Naive thymus-derived CD8-positive, alpha-beta T cell (primary cell): ENCODE measurements around the gene STRIP2. TPM values are rescaled to one million over a fixed set of nuclear protein-coding genes. Genes with fewer than 3 reads are reported as not detected.
A peak's percentile ranks its signal among the peaks of the same experiment; 100 is the strongest.

Experiments
- ATAC-seq, 2 donors: fragments of 150-1000 bp; cut with Tn5 transposase in 1 of 2; sonication (Bioruptor Pico), chemical (Tn5 transposase) in 1 of 2; 1 replicate in 1 of 2; 2 replicates in 1 of 2; pipeline ENCODE4 v1.10.0; 2021; ENCODE audit warnings: mild to moderate bottlenecking in 2 of 2, moderate library complexity in 2 of 2
- POLR2A ChIA-PET: fragments of 350-600 bp; sonication (Branson Sonifier 250); formaldehyde crosslinking; loops from one replicate; lab custom pipeline; 2021; ENCODE audit warnings: antibody characterized with exemption; lab: Charles Lee
- DNase-seq, 10 donors: peaks; one replicate each; pipeline versions ENCODE4 v3.0.0 to v3.0.0-alpha.2; 2020 to 2022
- H3K27ac Mint-ChIP-seq, 10 donors: one replicate each; pipeline ENCODE4 v1.8.0; 2020 to 2022; ENCODE audit warnings: mild to moderate bottlenecking in 10 of 10, mixed read lengths in 10 of 10, moderate library complexity in 4 of 10, inconsistent platforms in 1 of 10
- H3K27me3 Mint-ChIP-seq, 5 donors: one replicate each; pipeline ENCODE4 v1.8.0; 2021 to 2022; ENCODE audit warnings: mixed read lengths in 5 of 5
- H3K36me3 Mint-ChIP-seq, 3 donors: one replicate each; pipeline ENCODE4 v1.8.0; 2020 to 2022; ENCODE audit warnings: mixed read lengths in 3 of 3, mild to moderate bottlenecking in 2 of 3, inconsistent platforms in 1 of 3
- H3K4me1 Mint-ChIP-seq, 4 donors: one replicate each; pipeline ENCODE4 v1.8.0; 2021 to 2022; ENCODE audit warnings: mixed read lengths in 4 of 4
- H3K4me3 Mint-ChIP-seq, 10 donors: one replicate each; pipeline ENCODE4 v1.8.0; 2020 to 2022; ENCODE audit warnings: mild to moderate bottlenecking in 10 of 10, mixed read lengths in 10 of 10, moderate library complexity in 6 of 10, inconsistent platforms in 1 of 10
- H3K9me3 Mint-ChIP-seq, 9 donors: one replicate each; pipeline ENCODE4 v1.8.0; 2020 to 2022; ENCODE audit warnings: mixed read lengths in 9 of 9, mild to moderate bottlenecking in 3 of 9, inconsistent platforms in 1 of 9, moderate library complexity in 1 of 9
- polyA plus RNA-seq, 3 donors: library from polyadenylated mRNA; unstranded; fragments of 300-500 nt; fragmentation: Illumina TruSeq; gene quantifications; one replicate each; pipeline ENCODE4 v1.2.3, GENCODE V29; 2021
- total RNA-seq, 8 experiments: library from RNA in 2 of 8; stranded (reverse) in 2 of 8; gene quantifications; one replicate each; pipeline ENCODE4 v1.2.3 and lab custom pipeline; 2021 to 2026

The STRIP2 gene
- total and polyA plus RNA-seq, 5 experiments from 2014 or later = 0.11 TPM; not detected in 4

- H3K27me3 Mint-ChIP-seq = peaks cover 0 to 9% (median 0%) of the 10 kb centered on the region in 5 donors
- DNase-seq (no peak), ATAC-seq (no peak)
- POLR2A ChIA-PET = no interaction called here
- H3K27ac Mint-ChIP-seq = no peak overlapping the region
- no peaks in the 10 kb centered on the region for H3K36me3 Mint-ChIP-seq
- H3K4me3 Mint-ChIP-seq = no peak overlapping the region
- peaks cover 0 to 8% (median 0%) of the 10 kb centered on the region in 4 donors for H3K4me1 Mint-ChIP-seq
- H3K9me3 Mint-ChIP-seq = no peaks in the 10 kb centered on the region
Measured at GRCh38 chr7:129489491-129489890, 55.3 kb downstream of the STRIP2 start.

- Mint-ChIP-seq H3K27ac (peak overlapping the region in 1 of 10 donors; percentile 33), H3K4me1 (peaks cover 0 to 20% (median under 1%) of the 10 kb centered on the region in 4 donors), H3K27me3 (peaks cover 0 to 9% (median 0%) of the 10 kb centered on the region in 5 donors), H3K9me3 (no peaks in the 10 kb centered on the region), H3K4me3 (no peak overlapping the region), H3K36me3 (no peaks in the 10 kb centered on the region)
- ATAC-seq = no peak
- DNase-seq = no peak
- POLR2A ChIA-PET = no interaction called here
Measured at GRCh38 chr7:129492391-129492790, 58.2 kb downstream of the STRIP2 start.

DNA sequence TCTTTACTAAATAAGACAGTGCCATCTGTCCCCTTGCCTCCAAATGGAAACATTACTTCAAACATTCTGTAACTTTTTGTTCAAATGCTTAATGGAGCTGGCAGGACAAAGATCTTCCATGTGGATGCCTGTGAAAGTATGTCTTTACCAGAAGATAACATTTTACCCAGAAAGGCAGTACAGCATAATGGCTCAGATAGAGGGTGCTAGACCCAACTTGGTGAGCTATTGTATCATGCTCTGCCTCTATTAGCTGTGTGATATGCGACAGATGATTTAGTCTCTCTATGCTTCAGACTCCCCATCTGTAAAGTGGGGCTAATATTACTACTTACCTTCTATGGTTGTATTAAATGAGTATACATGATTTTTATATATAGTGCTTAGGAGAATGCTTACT is 59.3 kb downstream of the STRIP2 start:
- H3K4me3 Mint-ChIP-seq = no peak overlapping the region
- no peaks in the 10 kb centered on the region for H3K9me3 Mint-ChIP-seq
- peaks cover 0 to 20% (median 2%) of the 10 kb centered on the region in 4 donors for H3K4me1 Mint-ChIP-seq
- POLR2A ChIA-PET = interaction anchor here (0.5 kb wide), 1 partner anchor 49 kb away, joined by 6 read pairs; no protein-coding TSS in a partner anchor
- DNase-seq = no peak
- H3K36me3 Mint-ChIP-seq = no peaks in the 10 kb centered on the region
- H3K27ac Mint-ChIP-seq = no peak overlapping the region
- H3K27me3 Mint-ChIP-seq = peaks cover 0 to 7% (median 0%) of the 10 kb centered on the region in 5 donors
- peak; percentile 49 to 52 for ATAC-seq

GRCh38 chr7:129494041-129494440 is 59.8 kb downstream of the STRIP2 start:
- no peak overlapping the region for H3K27ac Mint-ChIP-seq
- no peak overlapping the region for H3K4me3 Mint-ChIP-seq
- no peaks in the 10 kb centered on the region for H3K36me3 Mint-ChIP-seq
- H3K27me3 Mint-ChIP-seq = peaks cover 0 to 3% (median 0%) of the 10 kb centered on the region in 5 donors
- POLR2A ChIA-PET = interaction anchor here (0.5 kb wide), 1 partner anchor 48 kb away, joined by 6 read pairs; no protein-coding TSS in a partner anchor
- H3K9me3 Mint-ChIP-seq = no peaks in the 10 kb centered on the region
- ATAC-seq (no peak), DNase-seq (no peak)
- peaks cover 0 to 22% (median 2%) of the 10 kb centered on the region in 4 donors for H3K4me1 Mint-ChIP-seq

GRCh38 chr7:129495987-129496386 is 61.8 kb downstream of the STRIP2 start:
- H3K36me3 Mint-ChIP-seq = no peaks in the 10 kb centered on the region
- DNase-seq (no peak), ATAC-seq (no peak)
- H3K9me3 Mint-ChIP-seq = no peaks in the 10 kb centered on the region
- H3K27me3 Mint-ChIP-seq = peaks cover 0 to 3% (median 0%) of the 10 kb centered on the region in 5 donors
- no peak overlapping the region for H3K4me3 Mint-ChIP-seq
- peaks cover 0 to 29% (median 4%) of the 10 kb centered on the region in 4 donors for H3K4me1 Mint-ChIP-seq
- H3K27ac Mint-ChIP-seq = no peak overlapping the region
- POLR2A ChIA-PET = no interaction called here

GRCh38 chr7:129496653-129497052 is 62.4 kb downstream of the STRIP2 start:
- Mint-ChIP-seq H3K27me3 (peaks cover 0 to 3% (median 0%) of the 10 kb centered on the region in 5 donors), H3K4me1 (peaks cover 0 to 35% (median 8%) of the 10 kb centered on the region in 4 donors), H3K27ac (no peak overlapping the region), H3K36me3 (no peaks in the 10 kb centered on the region), H3K9me3 (no peaks in the 10 kb centered on the region), H3K4me3 (no peak overlapping the region)
- POLR2A ChIA-PET = no interaction called here
- DNase-seq (no peak), ATAC-seq (no peak)

- POLR2A ChIA-PET = no interaction called here
- Mint-ChIP-seq H3K4me1 (peaks cover 0 to 39% (median 8%) of the 10 kb centered on the region in 4 donors), H3K27ac (peak overlapping the region in 1 of 10 donors; percentile 38), H3K36me3 (no peaks in the 10 kb centered on the region), H3K4me3 (no peak overlapping the region), H3K9me3 (no peaks in the 10 kb centered on the region), H3K27me3 (peaks cover 0 to 2% (median 0%) of the 10 kb centered on the region in 5 donors)
- ATAC-seq (no peak), DNase-seq (no peak)
Measured at GRCh38 chr7:129497156-129497555, 62.9 kb downstream of the STRIP2 start.

DNA sequence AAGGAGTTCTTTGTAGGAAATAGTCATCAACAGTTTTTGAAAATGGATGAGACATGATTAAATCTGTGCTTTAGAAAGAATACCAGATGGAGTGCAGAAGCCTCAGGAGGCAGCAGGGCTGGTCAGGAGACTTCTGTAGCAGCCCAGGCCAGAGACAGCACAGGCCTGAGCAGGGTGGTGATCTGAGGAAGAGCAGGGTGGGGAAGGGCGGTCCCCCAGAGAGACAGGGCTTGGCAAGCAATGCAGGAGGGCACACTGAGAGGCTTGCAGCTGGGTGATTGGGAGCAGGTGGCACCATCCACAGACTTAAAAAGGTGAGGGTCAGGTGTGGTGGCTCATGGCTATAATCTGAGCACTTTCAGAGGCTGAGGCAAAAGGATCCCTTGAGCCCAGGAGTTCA is 63.8 kb downstream of the STRIP2 start:
- Mint-ChIP-seq H3K36me3 (no peaks in the 10 kb centered on the region), H3K9me3 (no peaks in the 10 kb centered on the region), H3K27ac (no peak overlapping the region), H3K4me3 (no peak overlapping the region), H3K27me3 (no peaks in the 10 kb centered on the region), H3K4me1 (peaks cover 1 to 39% (median 9%) of the 10 kb centered on the region in 4 donors)
- ATAC-seq (no peak), DNase-seq (no peak)
- POLR2A ChIA-PET = no interaction called here

DNA sequence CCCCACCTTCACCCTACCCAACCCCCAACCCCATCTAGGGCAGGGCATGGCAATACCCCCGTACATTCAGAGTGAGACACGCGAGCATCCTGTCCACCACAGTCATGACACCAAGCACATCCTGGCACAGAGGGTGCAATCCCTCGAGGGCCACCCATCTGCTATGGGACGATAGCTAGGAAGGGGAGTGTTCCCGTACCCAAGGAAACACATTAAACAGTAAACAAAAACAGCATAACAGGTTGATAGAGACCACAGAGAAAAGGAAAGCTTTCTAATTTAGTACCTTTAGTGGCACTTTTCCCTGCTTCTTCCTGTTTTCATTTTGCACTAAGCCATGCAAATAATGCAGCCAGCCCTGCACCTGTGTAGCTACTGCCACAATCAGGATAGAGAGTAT is 65.8 kb downstream of the STRIP2 start:
- DNase-seq (no peak), ATAC-seq (no peak)
- Mint-ChIP-seq H3K36me3 (no peaks in the 10 kb centered on the region), H3K9me3 (no peaks in the 10 kb centered on the region), H3K27ac (peak overlapping the region in 6 of 10 donors; percentile 29 to 62 (median 50)), H3K27me3 (no peaks in the 10 kb centered on the region), H3K4me3 (peak overlapping the region in 2 of 10 donors; percentile 14 to 15), H3K4me1 (peaks cover 8 to 36% (median 15%) of the 10 kb centered on the region in 4 donors)
- POLR2A ChIA-PET = interaction anchor here (1.7 kb wide), 1 partner anchor 112 kb away, joined by 8 read pairs; the partner anchor contains the start of gene NRF1

DNA sequence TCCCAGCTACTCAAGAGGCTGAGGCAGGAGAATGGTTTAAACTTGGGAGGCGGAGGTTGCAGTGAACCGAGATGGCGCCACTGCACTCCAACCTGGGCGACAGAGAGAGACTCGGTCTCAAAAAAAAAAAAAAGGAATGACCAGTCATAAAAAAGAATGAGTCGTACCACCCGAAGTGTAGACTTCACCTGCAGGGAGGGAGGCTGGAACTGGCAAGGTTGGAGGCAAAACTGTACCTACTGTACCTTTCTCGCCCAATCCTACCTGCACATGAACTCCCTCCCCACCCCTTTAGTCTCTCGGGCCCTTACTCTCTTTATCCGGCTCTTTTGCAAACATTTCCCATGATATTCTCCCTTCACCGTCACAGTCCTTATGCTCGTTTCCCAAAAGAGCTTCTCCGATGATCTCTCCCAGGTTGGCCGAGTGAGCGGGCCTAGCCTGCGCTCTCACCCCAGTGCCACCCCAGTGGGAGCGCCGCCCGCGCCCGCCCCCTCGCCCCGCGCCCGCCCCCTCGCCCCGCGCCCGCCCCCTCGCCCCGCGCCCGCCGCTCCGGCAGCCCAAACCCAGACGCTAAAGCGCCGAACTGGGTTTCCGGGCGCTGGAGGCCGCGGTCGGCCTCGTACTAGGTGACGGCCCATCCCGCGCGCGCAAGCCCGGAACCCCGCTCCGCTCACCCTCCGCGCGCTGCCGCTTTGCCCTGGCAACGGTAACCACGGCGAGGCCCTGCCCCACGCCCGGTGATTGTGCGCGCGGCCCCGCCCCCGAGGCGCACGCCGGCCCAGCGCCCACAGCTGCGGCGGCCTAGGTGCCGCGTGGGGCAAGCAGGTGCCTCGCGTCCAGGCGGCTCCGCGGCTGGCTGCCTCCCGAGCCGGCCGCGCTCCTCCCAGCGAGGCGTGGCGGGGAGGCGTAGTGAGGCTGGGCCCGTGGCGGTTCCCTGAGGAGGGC is 67.8 kb downstream of the STRIP2 start, which contains the start of gene SMKR1:
SMKR1 (plus strand) TSS at position 772 of the 948 bp plus-strand sequence. CDS start 294 bp downstream, outside the sequence.
- ATAC-seq (peak; percentile 91 to 96), DNase-seq (peak; percentile 87 to 97 (median 93))
- Mint-ChIP-seq H3K27ac (peak within 1 kb of the TSS; percentile 79 to 95 (median 93)), H3K9me3 (no peaks in the 10 kb centered on the region), H3K36me3 (no peaks in the 10 kb centered on the region), H3K4me1 (peaks cover 8 to 27% (median 14%) of the 10 kb centered on the region in 4 donors), H3K4me3 (peak within 1 kb of the TSS; percentile 75 to 92 (median 90)), H3K27me3 (no peaks in the 10 kb centered on the region)
- POLR2A ChIA-PET = interaction anchor here (0.5 to 0.7 kb wide), 2 partner anchors 280 to 1019 kb away, joined by 3 to 8 read pairs; no protein-coding TSS in a partner anchor

DNA sequence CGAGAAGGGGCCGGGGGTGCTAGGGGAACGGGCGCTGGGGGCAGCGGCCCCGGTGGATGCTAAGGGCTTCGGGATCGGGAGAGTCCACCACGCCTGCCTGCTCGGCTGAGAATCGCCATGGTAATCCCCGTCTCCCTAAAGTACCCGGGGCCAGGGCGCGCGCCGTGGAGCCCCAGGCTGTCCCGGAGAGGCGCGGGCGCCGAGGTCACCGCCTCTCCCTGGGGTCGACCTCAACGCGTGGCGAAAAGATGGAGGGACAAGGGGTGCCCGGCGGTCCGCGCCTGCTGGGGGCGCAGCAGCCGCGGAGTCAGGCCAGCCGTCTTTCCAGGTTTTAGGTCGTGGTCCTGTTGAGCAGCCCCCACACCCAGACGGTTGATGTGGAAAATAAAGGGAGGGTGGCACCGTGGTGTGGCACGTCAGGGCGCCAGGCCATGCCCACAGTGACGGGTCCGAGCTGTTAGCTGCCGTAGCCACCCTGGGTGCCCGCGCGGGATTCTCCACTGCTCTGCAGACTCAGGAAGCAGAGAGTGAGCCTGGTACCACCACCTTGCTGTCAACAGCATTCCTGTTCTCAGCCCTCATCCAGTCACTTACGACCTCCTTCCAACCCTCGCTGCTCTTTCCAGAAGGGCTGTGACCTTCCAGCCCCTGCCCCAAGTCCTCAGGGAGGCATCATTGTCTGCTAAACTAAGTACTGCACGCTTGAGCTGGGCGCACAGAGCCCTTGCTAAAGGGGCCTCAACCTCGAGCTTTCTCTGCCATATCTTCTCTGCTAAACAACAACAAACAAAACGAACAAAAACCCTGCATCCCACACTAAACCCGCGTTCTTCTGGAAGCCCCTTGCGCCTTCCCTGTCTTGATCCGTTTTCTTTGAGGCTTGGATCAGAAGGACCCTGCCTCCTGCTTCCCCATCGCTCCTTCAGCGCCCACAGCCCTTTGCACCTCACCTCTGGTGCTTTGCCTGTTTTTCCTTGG is 68.8 kb downstream of the STRIP2 start:
- peak overlapping the region; percentile 79 to 93 (median 93) for H3K27ac Mint-ChIP-seq
- H3K27me3 Mint-ChIP-seq = no peaks in the 10 kb centered on the region
- peak overlapping the region; percentile 67 to 92 (median 90) for H3K4me3 Mint-ChIP-seq
- POLR2A ChIA-PET = interaction anchor here (0.6 kb wide), 1 partner anchor 140 kb away, joined by 4 read pairs; no protein-coding TSS in a partner anchor
- DNase-seq = peak in 4 of 10 donors; percentile 6 to 25 (median 22)
- peak in 1 of 2 donors; percentile 14 for ATAC-seq
- no peaks in the 10 kb centered on the region for H3K9me3 Mint-ChIP-seq
- H3K4me1 Mint-ChIP-seq = peaks cover 7 to 24% (median 14%) of the 10 kb centered on the region in 4 donors
- no peaks in the 10 kb centered on the region for H3K36me3 Mint-ChIP-seq

GRCh38 chr7:129503725-129504124 is 69.5 kb downstream of the STRIP2 start:
- DNase-seq (no peak), ATAC-seq (no peak)
- Mint-ChIP-seq H3K27ac (peak overlapping the region in 9 of 10 donors; percentile 79 to 93 (median 93)), H3K4me3 (peak overlapping the region; percentile 67 to 92 (median 90)), H3K4me1 (peaks cover 6 to 22% (median 14%) of the 10 kb centered on the region in 4 donors), H3K36me3 (no peaks in the 10 kb centered on the region), H3K27me3 (no peaks in the 10 kb centered on the region), H3K9me3 (no peaks in the 10 kb centered on the region)
- POLR2A ChIA-PET = interaction anchor here (0.6 kb wide), 2 partner anchors 139 to 549 kb away, joined by 4 read pairs; no protein-coding TSS in a partner anchor
